HG03139 (cell line): ENCODE measurements around the gene PARD3.
"Not testable (repeated sequence)": the region's sequence is repeated elsewhere in the genome, so short reads cannot be mapped to it uniquely, and the experiment has no call there.

ENCODE experiments used
- ATAC-seq: cut with Tn5 transposase; IDR thresholded peaks from one replicate; pipeline ENCODE4 v1.9.1; 2021; ENCODE audit not compliant: unreplicated experiment

PARD3 gene

DNA sequence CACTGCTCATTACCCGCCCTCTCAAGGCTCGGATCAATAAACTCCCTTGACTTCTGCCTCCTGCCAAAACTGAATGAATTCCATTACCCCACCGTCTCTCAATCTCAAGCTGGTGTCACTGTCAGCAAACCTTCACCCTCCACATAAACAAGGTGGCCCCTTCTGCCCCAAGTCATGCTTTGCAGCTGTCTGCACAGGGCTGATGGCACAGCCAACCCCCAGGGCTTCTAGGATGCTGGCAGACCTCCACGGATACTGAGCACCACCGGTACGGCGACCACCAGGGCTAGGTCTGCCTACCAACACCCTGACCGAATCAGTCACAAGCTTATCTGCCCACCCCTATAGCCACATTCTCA, 46.1 kb downstream of the PARD3 start:
- ATAC-seq: no peak

GRCh38 chr10:34768261-34768971, 46.7 kb downstream of the PARD3 start:
- no peak for ATAC-seq

GRCh38 chr10:34766811-34767494, 48.1 kb downstream of the PARD3 start:
- ATAC-seq: no peak

- no peak for ATAC-seq
These were observed 48.9 kb downstream of the PARD3 start for GRCh38 chr10:34766266-34766600.

GRCh38 chr10:34764472-34764946, 50.6 kb downstream of the PARD3 start:
- no peak for ATAC-seq

- no peak for ATAC-seq
These were observed 52.3 kb downstream of the PARD3 start for GRCh38 chr10:34762603-34763299.

DNA sequence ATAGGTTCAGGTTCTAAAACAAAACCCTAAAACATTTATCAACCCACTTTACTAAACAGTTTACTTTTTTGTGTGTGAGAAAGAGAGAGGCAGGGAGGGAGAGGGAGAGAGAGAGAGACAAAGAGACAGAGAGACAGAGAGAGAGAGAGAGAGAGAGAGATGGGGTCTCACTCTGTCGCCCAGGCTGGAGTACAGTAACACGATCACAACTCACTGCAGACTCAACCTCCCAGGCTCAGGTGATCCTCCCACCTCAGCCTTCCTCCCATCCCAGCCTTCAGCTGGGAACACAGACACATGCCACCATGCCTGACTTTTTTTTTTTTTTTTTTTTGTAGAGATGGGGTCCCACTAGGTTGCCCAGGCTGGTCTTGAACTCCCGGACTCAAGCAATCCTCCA, 52.9 kb downstream of the PARD3 start:
- ATAC-seq: no peak

GRCh38 chr10:34761453-34761852, 53.6 kb downstream of the PARD3 start:
- no peak for ATAC-seq

GRCh38 chr10:34760606-34761005, 54.5 kb downstream of the PARD3 start:
- no peak for ATAC-seq

DNA sequence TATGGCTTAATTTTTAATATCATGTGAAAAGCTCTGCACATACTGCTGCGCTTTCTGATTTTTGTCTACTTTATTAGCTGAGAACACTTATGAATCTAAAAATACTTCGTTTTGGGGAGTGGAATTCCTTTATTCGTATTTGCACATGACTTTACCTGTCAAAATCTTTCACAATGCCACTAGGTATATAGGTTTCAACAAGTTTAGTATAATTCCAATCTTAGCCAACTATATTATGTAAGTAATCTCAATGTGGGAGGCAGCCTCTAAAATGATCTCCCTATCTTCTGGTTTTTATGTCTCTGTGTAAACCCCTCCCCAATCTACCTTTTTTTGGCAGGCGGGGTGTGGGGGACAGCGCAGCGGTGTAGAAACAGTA, 55.3 kb downstream of the PARD3 start:
- no peak for ATAC-seq

GRCh38 chr10:34759161-34759836, 55.8 kb downstream of the PARD3 start:
- no peak for ATAC-seq

DNA sequence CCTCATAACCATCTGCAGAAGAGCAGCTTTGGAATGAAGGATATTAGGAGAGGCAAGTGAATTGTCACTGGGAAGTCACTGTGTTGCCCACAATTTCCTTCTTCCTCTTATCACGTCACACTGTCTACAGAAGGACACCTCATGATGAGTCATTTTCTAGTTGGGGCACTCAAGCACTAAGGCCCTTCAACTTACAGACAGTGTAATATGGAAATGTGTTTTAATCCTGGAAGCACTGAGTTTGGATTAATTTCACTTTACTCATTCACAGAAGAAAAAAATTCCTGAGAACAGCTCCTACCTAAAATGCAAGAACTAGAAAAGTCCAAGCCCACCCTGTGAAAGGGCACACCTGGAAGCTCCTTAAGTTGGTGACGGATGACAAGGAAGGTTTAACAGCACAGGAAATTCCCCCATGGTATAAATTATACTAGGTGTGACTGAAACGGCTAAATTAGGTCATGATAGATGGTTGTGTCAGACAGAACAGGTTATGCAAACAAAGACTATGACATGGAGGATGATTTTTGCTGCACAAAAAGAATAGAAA, 56.6 kb downstream of the PARD3 start:
- ATAC-seq: peak; percentile 58

DNA sequence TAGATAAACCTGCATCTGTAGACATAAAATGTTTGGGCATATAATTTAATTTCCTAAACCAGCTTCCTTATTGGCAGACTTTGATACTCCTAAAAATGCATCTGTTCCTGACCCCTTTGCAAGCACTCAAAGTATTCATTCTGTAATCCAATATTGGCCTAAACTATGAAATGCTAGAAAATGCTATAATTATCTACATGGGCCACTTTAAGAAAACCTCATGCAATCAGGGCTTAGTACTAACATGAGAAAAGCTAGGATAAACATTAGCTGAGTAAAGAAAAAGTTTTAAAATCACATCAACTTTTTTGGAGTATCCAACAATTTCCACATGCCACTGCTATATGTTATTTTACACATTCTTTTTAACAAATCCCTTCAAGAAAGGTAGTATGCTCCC, 57.2 kb downstream of the PARD3 start:
- ATAC-seq: no peak

GRCh38 chr10:34757181-34757580, 57.9 kb downstream of the PARD3 start:
- ATAC-seq: not testable (repeated sequence)

DNA sequence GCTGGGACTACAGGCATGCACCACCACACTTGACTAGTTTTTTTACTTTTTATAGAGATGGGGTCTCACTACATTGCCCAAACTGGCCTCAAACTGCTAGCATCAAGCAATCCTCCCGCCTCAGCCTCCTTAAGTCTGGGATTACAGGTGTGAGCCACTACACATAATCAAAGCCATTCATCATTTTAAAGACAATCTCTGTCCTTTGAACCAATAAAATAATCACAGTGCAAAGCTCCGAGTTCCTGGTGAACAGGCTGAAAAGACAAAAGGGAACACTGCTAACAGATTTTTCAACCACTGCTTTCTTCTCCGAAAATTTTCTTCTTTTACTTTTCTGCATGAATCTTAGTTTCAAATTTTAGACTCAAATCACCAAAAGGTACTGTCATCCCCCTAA, 58.5 kb downstream of the PARD3 start:
- no peak for ATAC-seq

DNA sequence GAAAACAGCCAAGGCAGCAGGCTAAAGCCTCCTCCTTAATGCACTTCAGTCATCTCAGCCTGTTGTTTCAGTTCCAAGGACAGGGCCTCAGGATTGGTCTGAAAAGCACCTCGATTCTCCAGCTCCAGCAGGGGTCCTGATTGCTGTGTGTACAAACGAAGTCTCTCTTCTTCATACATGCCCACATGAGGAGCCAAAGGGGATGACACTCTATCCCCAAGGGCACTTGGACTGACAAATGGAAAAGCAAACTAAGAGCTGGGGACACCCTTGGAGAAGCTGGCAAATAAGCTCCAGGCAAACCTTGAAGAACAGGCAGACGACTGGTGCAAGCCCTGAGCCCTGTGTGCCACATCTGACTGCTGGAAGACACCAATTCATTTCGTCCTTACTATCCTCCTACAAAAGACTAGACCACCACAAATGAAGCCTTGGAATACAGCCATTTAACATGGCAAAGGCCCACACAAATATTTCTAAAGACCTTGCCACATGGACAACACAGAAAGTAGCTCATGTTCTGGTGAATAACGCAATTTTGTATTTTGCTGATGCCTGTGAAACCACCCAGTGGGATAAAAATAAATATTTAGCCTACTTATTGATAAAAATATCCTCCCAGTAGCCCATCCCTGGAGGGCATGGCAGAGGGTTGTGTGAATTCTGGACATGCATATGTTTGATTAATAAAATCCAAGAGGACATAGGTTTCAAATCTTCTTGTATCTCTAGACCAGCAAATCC, 61.9 kb downstream of the PARD3 start:
- ATAC-seq: no peak

GRCh38 chr10:34751272-34751671, 63.8 kb downstream of the PARD3 start:
- no peak for ATAC-seq

DNA sequence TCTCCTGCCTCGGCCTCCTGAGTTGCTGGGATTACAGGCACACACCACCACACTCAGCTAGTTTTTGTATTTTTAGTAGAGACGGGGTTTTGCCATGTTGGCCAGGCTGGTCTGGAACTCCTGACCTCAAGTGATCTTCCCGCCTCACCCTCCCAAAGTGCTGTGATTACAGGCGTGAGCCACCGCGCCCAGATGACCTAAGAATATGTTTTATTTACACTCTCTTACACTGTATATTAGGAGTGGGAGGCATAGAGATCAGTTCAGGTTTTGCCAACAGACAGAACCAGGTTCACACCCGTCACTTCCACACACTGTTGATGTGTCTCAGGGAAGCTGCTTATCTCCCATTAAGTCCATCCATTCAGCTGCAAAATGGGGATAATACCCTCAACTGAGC, 64.3 kb downstream of the PARD3 start:
- not testable (repeated sequence) for ATAC-seq

DNA sequence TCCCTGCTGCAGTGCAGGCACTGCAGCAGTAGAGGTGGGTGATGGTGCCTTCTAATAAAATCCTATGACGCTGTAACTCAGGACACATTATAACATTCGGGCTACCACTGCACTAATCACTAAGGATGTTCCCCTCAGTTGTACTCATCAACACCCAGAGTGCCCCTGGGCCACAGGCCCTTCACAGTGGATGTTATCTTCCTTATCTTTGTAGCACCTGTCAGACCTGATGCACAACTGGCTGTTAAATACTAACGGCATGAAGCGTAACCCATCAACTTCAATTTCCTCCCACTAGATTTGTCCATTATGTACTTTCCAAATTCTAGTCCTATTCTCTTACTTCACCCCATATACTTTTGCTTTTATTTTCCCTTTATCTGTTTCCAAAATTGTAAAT, 66.3 kb downstream of the PARD3 start:
- no peak for ATAC-seq

GRCh38 chr10:34748357-34748756, 66.7 kb downstream of the PARD3 start:
- ATAC-seq: no peak

DNA sequence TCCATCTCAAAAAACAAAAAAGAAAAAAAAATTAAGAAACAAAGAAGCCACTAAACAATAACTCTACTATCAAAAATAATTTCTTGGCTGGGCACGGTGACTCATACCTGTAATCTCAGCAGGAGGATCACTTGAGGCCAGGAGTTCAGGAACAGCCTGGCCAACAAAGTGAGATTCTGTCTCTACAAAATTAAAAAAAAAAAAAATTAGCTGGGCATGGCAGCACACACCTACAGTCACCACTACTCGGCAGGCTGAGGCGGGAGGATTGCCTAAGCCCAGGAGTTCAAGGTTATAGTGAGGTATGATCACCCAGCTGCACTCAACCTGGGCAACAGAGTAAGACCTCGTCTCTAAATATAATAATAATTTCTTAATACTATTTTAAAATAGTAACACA, 69.0 kb downstream of the PARD3 start:
- no peak for ATAC-seq
